ENCODE data around the gene SIN3A.

SIN3A gene

GRCh38 chr15:75459581-75459980 lies 8.1 kb upstream of the SIN3A start:
- no peaks in the 10 kb centered on the region for H3K27me3 ChIP-seq (ENCODE audit: control insufficient read depth in 5 of 5, insufficient read depth in 4 of 5, low read length in 5 of 5)
- H3K36me3 ChIP-seq (ENCODE audit: control insufficient read depth in 5 of 5, insufficient read depth in 5 of 5, low read length in 5 of 5): no peaks in the 10 kb centered on the region
- no peak overlapping the region for H3K4me3 ChIP-seq (ENCODE audit: low read depth in 1 of 5, low read length in 5 of 5)
- H3K27ac ChIP-seq (ENCODE audit: low read depth, low read length): no peak overlapping the region
- H3K9me3 ChIP-seq (ENCODE audit: control insufficient read depth in 5 of 5, low read length in 5 of 5): no peaks in the 10 kb centered on the region
- peaks cover 0 to 27% (median 21%) of the 10 kb centered on the region in 5 donors for H3K4me1 ChIP-seq (ENCODE audit: control insufficient read depth in 5 of 5, insufficient read depth in 5 of 5, low read length in 5 of 5)
- H3K9ac ChIP-seq (ENCODE audit: low read length in 5 of 5): no peak overlapping the region

GRCh38 chr15:75456710-75457109 lies 5.2 kb upstream of the SIN3A start:
- H3K36me3 ChIP-seq (ENCODE audit: control insufficient read depth in 5 of 5, insufficient read depth in 5 of 5, low read length in 5 of 5): no peaks in the 10 kb centered on the region
- no peaks in the 10 kb centered on the region for H3K9me3 ChIP-seq (ENCODE audit: control insufficient read depth in 5 of 5, low read length in 5 of 5)
- H3K4me3 ChIP-seq (ENCODE audit: low read depth in 1 of 5, low read length in 5 of 5): peak overlapping the region in 1 of 5 donors; percentile 97
- H3K9ac ChIP-seq (ENCODE audit: low read length in 5 of 5): peak overlapping the region in 1 of 5 donors; percentile 94
- no peaks in the 10 kb centered on the region for H3K27me3 ChIP-seq (ENCODE audit: control insufficient read depth in 5 of 5, insufficient read depth in 4 of 5, low read length in 5 of 5)
- peaks cover 11 to 36% (median 32%) of the 10 kb centered on the region in 5 donors for H3K4me1 ChIP-seq (ENCODE audit: control insufficient read depth in 5 of 5, insufficient read depth in 5 of 5, low read length in 5 of 5)
- H3K27ac ChIP-seq (ENCODE audit: low read depth, low read length): peak overlapping the region; percentile 3

GRCh38 chr15:75455982-75456531 lies 4.6 kb upstream of the SIN3A start:
- Histone ChIP-seq H3K9ac (ENCODE audit: low read length in 5 of 5) (peak overlapping the region; percentile 79 to 96 (median 94)), H3K4me3 (ENCODE audit: low read depth in 1 of 5, low read length in 5 of 5) (peak overlapping the region; percentile 75 to 97 (median 89)), H3K36me3 (ENCODE audit: control insufficient read depth in 5 of 5, insufficient read depth in 5 of 5, low read length in 5 of 5) (no peaks in the 10 kb centered on the region), H3K27ac (ENCODE audit: low read depth, low read length) (peak overlapping the region; percentile 89), H3K4me1 (ENCODE audit: control insufficient read depth in 5 of 5, insufficient read depth in 5 of 5, low read length in 5 of 5) (peaks cover 11 to 33% (median 30%) of the 10 kb centered on the region in 5 donors), H3K27me3 (ENCODE audit: control insufficient read depth in 5 of 5, insufficient read depth in 4 of 5, low read length in 5 of 5) (no peaks in the 10 kb centered on the region), H3K9me3 (ENCODE audit: control insufficient read depth in 5 of 5, low read length in 5 of 5) (no peaks in the 10 kb centered on the region)

DNA sequence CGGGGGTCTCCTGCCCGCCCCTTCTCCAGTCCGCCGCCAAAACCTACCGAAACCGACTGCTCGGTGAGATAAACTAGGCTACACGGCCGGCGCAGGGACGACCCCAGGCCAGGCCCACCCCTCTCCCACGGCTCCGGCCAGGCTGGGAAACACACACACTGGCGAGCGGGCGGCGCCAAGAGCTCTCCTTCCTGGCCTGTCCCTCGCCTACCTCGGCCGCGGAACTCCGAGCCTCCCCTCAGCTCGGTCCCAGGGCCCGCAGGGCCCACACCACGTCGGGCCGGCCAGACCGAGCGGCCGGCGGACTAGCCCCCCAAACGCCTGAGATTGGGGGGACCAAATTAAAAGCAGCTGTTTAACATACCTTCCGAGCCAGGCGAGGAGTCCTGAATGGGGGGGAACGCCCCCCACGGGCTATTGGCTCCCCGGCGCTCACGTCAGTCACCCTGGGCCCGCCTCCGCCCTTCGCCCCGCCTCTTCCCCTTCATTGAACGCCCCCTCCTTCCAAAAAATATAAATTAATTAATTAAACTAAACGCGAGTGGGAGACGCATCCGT lies 4.0 kb upstream of the SIN3A start:
- Histone ChIP-seq H3K9ac (ENCODE audit: low read length in 5 of 5) (peak overlapping the region; percentile 79 to 96 (median 94)), H3K9me3 (ENCODE audit: control insufficient read depth in 5 of 5, low read length in 5 of 5) (no peaks in the 10 kb centered on the region), H3K27me3 (ENCODE audit: control insufficient read depth in 5 of 5, insufficient read depth in 4 of 5, low read length in 5 of 5) (no peaks in the 10 kb centered on the region), H3K4me3 (ENCODE audit: low read depth in 1 of 5, low read length in 5 of 5) (peak overlapping the region; percentile 75 to 97 (median 89)), H3K4me1 (ENCODE audit: control insufficient read depth in 5 of 5, insufficient read depth in 5 of 5, low read length in 5 of 5) (peaks cover 11 to 34% (median 30%) of the 10 kb centered on the region in 5 donors), H3K36me3 (ENCODE audit: control insufficient read depth in 5 of 5, insufficient read depth in 5 of 5, low read length in 5 of 5) (no peaks in the 10 kb centered on the region), H3K27ac (ENCODE audit: low read depth, low read length) (peak overlapping the region; percentile 89)

DNA sequence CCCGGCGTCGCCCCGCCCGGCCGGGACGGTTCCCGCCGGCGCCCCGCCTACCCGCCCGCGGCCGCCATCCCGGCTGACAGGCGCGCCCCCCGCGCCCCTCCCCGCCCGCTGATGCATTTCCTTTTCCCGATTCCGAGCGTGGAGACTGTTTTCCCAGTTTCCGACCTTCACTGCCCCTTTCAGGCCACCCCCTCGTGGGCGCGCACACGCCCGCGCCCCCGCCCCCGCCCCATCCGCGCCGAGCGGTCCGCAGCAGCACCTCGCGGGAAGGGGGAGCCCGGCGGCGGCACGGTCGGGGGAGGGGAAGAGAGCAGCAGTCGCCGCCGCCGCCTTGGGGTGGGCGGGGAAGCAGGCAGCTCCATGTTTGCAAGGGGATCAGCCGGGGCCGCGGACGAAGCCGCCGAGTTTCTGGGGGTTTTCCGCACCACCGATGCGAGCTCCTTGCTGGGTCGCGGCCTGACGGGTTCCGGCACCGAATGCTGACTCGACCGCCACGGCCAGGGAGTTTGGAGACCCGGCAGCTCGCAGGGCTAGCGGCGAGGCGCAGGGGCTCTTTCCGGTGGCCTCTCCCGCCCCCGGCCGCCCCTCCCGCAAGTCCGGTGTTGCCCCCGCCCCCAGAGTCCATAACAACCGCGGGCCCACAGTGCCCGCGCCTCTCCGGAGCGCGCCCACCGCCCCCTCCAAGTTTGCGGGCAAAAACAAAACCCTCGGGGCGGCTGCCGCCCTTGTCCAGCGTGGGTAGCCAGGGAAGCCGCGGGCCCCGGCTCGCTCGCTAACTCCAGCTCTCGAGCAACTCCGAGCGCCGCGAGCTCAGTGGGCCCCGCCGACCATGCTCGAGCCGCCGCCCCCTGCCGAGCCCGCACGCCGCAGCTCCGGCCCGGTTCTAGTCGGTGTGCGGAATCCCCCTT lies 3.2 kb upstream of the SIN3A start:
- Histone ChIP-seq H3K9ac (ENCODE audit: low read length in 5 of 5) (peak overlapping the region in 4 of 5 donors; percentile 94 to 96 (median 94)), H3K4me1 (ENCODE audit: control insufficient read depth in 5 of 5, insufficient read depth in 5 of 5, low read length in 5 of 5) (peaks cover 11 to 41% (median 37%) of the 10 kb centered on the region in 5 donors), H3K27me3 (ENCODE audit: control insufficient read depth in 5 of 5, insufficient read depth in 4 of 5, low read length in 5 of 5) (no peaks in the 10 kb centered on the region), H3K4me3 (ENCODE audit: low read depth in 1 of 5, low read length in 5 of 5) (peak overlapping the region in 4 of 5 donors; percentile 75 to 94 (median 86)), H3K9me3 (ENCODE audit: control insufficient read depth in 5 of 5, low read length in 5 of 5) (no peaks in the 10 kb centered on the region), H3K27ac (ENCODE audit: low read depth, low read length) (peak overlapping the region; percentile 89), H3K36me3 (ENCODE audit: control insufficient read depth in 5 of 5, insufficient read depth in 5 of 5, low read length in 5 of 5) (no peaks in the 10 kb centered on the region)

GRCh38 chr15:75453703-75454470 lies 2.4 kb upstream of the SIN3A start:
- no peaks in the 10 kb centered on the region for H3K27me3 ChIP-seq (ENCODE audit: control insufficient read depth in 5 of 5, insufficient read depth in 4 of 5, low read length in 5 of 5)
- H3K4me1 ChIP-seq (ENCODE audit: control insufficient read depth in 5 of 5, insufficient read depth in 5 of 5, low read length in 5 of 5): peaks cover 11 to 46% (median 45%) of the 10 kb centered on the region in 5 donors
- H3K4me3 ChIP-seq (ENCODE audit: low read depth in 1 of 5, low read length in 5 of 5): peak overlapping the region; percentile 75 to 94 (median 89)
- H3K27ac ChIP-seq (ENCODE audit: low read depth, low read length): peak overlapping the region; percentile 96
- H3K36me3 ChIP-seq (ENCODE audit: control insufficient read depth in 5 of 5, insufficient read depth in 5 of 5, low read length in 5 of 5): no peaks in the 10 kb centered on the region
- no peaks in the 10 kb centered on the region for H3K9me3 ChIP-seq (ENCODE audit: control insufficient read depth in 5 of 5, low read length in 5 of 5)
- H3K9ac ChIP-seq (ENCODE audit: low read length in 5 of 5): peak overlapping the region; percentile 74 to 85 (median 81)

DNA sequence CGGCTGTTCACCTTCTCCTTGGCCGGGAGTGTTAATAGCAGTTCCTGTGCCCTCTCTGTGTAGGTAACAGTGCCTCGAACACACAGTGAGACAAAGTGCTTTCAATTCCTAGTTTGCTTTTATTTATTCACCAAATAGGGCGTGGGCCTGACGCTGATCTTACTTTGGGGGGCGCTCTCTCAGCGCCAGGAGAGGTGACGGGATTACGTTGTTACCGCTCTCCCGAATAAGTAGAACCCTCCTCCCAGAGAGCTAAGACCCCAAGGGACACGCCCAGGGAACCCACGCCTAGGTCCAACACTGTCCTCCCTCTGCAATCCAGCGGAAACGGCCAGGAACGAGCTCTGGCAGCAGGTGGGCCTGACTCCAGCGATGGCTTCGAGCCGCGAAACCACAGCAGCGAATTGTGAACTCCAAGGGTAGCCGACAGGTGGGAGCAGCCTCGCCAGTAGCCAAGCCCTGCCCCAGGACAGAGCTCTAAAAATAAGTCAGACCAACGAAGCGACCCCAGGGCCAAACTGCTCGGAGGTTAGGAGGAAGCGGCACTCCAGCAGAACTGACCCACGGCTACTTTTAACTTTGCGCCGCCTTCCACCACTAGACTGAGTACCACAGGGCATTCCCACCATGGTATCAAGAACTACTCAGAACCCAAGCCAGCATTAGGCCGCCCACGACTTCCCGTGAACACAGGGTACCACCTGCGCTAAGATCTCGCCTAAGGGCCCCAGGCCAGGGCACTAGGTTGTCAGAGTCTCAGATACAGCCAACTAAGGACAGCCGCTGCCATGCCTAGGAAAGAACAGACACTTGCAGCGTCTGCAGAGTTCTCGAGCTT lies 1.6 kb upstream of the SIN3A start:
- H3K27ac ChIP-seq (ENCODE audit: low read depth, low read length): peak overlapping the region; percentile 96
- H3K9me3 ChIP-seq (ENCODE audit: control insufficient read depth in 5 of 5, low read length in 5 of 5): no peaks in the 10 kb centered on the region
- H3K4me1 ChIP-seq (ENCODE audit: control insufficient read depth in 5 of 5, insufficient read depth in 5 of 5, low read length in 5 of 5): peaks cover 11 to 46% (median 45%) of the 10 kb centered on the region in 5 donors
- H3K4me3 ChIP-seq (ENCODE audit: low read depth in 1 of 5, low read length in 5 of 5): peak overlapping the region; percentile 74 to 94 (median 87)
- H3K9ac ChIP-seq (ENCODE audit: low read length in 5 of 5): peak overlapping the region; percentile 74 to 85 (median 81)
- no peaks in the 10 kb centered on the region for H3K27me3 ChIP-seq (ENCODE audit: control insufficient read depth in 5 of 5, insufficient read depth in 4 of 5, low read length in 5 of 5)
- no peaks in the 10 kb centered on the region for H3K36me3 ChIP-seq (ENCODE audit: control insufficient read depth in 5 of 5, insufficient read depth in 5 of 5, low read length in 5 of 5)

DNA sequence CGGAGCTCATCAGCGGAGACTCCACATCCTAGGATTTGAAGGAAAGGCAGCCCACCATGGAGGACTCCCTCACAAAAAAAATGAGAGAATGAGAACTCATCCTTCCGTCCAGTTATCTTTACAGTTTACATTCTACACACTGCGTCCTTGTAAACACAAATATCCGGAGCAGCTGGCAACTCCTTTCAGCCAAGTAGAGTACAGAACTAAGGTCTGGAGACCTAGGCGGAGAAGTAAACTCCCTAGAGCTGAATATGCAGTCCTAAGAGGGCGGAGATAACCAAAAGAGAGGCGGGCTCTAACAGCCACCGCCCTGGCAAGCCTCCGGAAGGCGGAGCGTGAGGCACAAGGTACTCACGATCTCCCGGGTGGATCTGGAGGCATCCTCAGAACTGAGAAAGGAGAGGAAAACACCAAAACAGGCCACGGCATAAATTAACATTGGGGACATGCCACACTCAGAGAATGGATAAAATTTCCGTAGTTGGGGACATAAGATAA lies 924 bp upstream of the SIN3A start:
- H3K27ac ChIP-seq (ENCODE audit: low read depth, low read length): peak overlapping the region; percentile 96
- H3K9me3 ChIP-seq (ENCODE audit: control insufficient read depth in 5 of 5, low read length in 5 of 5): no peaks in the 10 kb centered on the region
- peaks cover 0 to 4% (median 0%) of the 10 kb centered on the region in 5 donors for H3K36me3 ChIP-seq (ENCODE audit: control insufficient read depth in 5 of 5, insufficient read depth in 5 of 5, low read length in 5 of 5)
- H3K9ac ChIP-seq (ENCODE audit: low read length in 5 of 5): peak overlapping the region; percentile 71 to 85 (median 80)
- no peaks in the 10 kb centered on the region for H3K27me3 ChIP-seq (ENCODE audit: control insufficient read depth in 5 of 5, insufficient read depth in 4 of 5, low read length in 5 of 5)
- peak overlapping the region; percentile 74 to 94 (median 87) for H3K4me3 ChIP-seq (ENCODE audit: low read depth in 1 of 5, low read length in 5 of 5)
- peaks cover 11 to 46% (median 43%) of the 10 kb centered on the region in 5 donors for H3K4me1 ChIP-seq (ENCODE audit: control insufficient read depth in 5 of 5, insufficient read depth in 5 of 5, low read length in 5 of 5)
